HepG2 (cell line): ENCODE measurements around the gene NCOA6. TPM values are rescaled to one million over a fixed set of nuclear protein-coding genes. Genes with fewer than 3 reads are reported as not detected.

Experiments used
- BRCA1 ChIP-seq: sonication (generic); formaldehyde crosslinking; IDR thresholded peaks from 2 replicates; pipeline ENCODE4 v1.4.0; 2020; ENCODE audit warnings: missing genetic modification reagents
- GTF2F1 ChIP-seq: fragments of 150-350 bp; IDR thresholded peaks from 2 replicates; pipeline ENCODE4 v1.6.1; 2014; ENCODE audit warnings: low read length
- HMGA1 ChIP-seq: sonication (generic); formaldehyde crosslinking; conservative IDR thresholded peaks from 2 replicates; pipeline ENCODE4 v1.4.0; 2020; ENCODE audit warnings: missing genetic modification reagents
- HNF4A ChIP-seq: sonication (generic); formaldehyde crosslinking; IDR thresholded peaks from 2 replicates; pipeline ENCODE4 v1.4.0; 2020; ENCODE audit warnings: missing genetic modification reagents
- MXI1 ChIP-seq: IDR thresholded peaks from 3 replicates; pipeline ENCODE4 v1.6.1; 2012; ENCODE audit warnings: low read depth, low read length, inconsistent platforms, borderline replicate concordance
- NCOA1 ChIP-seq: sonication (generic); formaldehyde crosslinking; IDR thresholded peaks from 2 replicates; pipeline ENCODE4 v1.9.0; 2021; ENCODE audit warnings: missing genetic modification reagents
- NKX3-1 ChIP-seq: sonication (generic); formaldehyde crosslinking; IDR thresholded peaks from 2 replicates; pipeline ENCODE4 v1.5.0; 2020; ENCODE audit warnings: missing genetic modification reagents
- ONECUT2 ChIP-seq: sonication (generic); formaldehyde crosslinking; IDR thresholded peaks from 2 replicates; pipeline ENCODE4 v1.4.0; 2020; ENCODE audit warnings: missing genetic modification reagents
- REL ChIP-seq: sonication (generic); formaldehyde crosslinking; conservative IDR thresholded peaks from 2 replicates; pipeline ENCODE4 v1.8.0; 2022; ENCODE audit warnings: mild to moderate bottlenecking, missing genetic modification reagents, moderate library complexity
- TARDBP ChIP-seq: sonication (generic); formaldehyde crosslinking; IDR thresholded peaks from 2 replicates; pipeline ENCODE4 v1.8.0; 2022; ENCODE audit warnings: mild to moderate bottlenecking, missing genetic modification reagents
- THAP11 ChIP-seq: IDR thresholded peaks from 2 replicates; pipeline ENCODE4 v1.6.1; 2016; ENCODE audit warnings: missing biosample characterization, missing genetic modification reagents
- ZBTB20 ChIP-seq: sonication (generic); formaldehyde crosslinking; IDR thresholded peaks from 2 replicates; pipeline ENCODE4 v1.8.1; 2023; ENCODE audit warnings: missing genetic modification reagents, low read depth, mild to moderate bottlenecking, borderline replicate concordance
- ZFP41 ChIP-seq: sonication (generic); formaldehyde crosslinking; IDR thresholded peaks from 2 replicates; pipeline ENCODE4 v1.4.0; 2020; ENCODE audit warnings: mild to moderate bottlenecking, missing genetic modification reagents, borderline replicate concordance
- ZMYM4 ChIP-seq: sonication (generic); formaldehyde crosslinking; IDR thresholded peaks from 2 replicates; pipeline ENCODE4 v1.8.1; 2023; ENCODE audit warnings: mild to moderate bottlenecking, missing genetic modification reagents
- ZNF276 ChIP-seq: sonication (generic); formaldehyde crosslinking; IDR thresholded peaks from 2 replicates; pipeline ENCODE4 v1.4.0; 2020; ENCODE audit warnings: mild to moderate bottlenecking, low read depth, missing genetic modification reagents
- ZNF574 ChIP-seq: sonication (generic); formaldehyde crosslinking; IDR thresholded peaks from 2 replicates; pipeline ENCODE4 v1.4.0; 2020; ENCODE audit warnings: missing genetic modification reagents
- ZNF713 ChIP-seq: sonication (generic); formaldehyde crosslinking; IDR thresholded peaks from 2 replicates; pipeline ENCODE4 v1.4.0; 2020; ENCODE audit warnings: mild to moderate bottlenecking, missing genetic modification reagents
- ZNF792 ChIP-seq: IDR thresholded peaks from 2 replicates; pipeline ENCODE4 v1.6.1; 2016
- polyA plus RNA-seq, 8 experiments: library from polyadenylated mRNA; depleted of rRNA in 3 of 8; stranded (reverse) in 7 of 8; unstranded in 1 of 8; fragments of >200 nt; fragmentation: Illumina TruSeq in 4 of 8; extraction: Trizol in 4 of 8; gene quantifications; 2 replicates each; pipeline versions ENCODE4 v1.2.1 to v1.2.3, GENCODE V29; 2011 to 2016; ENCODE audit warnings: low read depth in 4 of 8, missing spikeins in 1 of 8, mixed read lengths in 1 of 8; ENCODE audit not compliant: insufficient read depth in 1 of 8
- total RNA-seq, 5 experiments: library from RNA; depleted of rRNA; stranded (reverse); fragments of >200 nt; fragmentation: Illumina TruSeq; extraction: Trizol; gene quantifications; 2 replicates each; pipeline ENCODE4 v1.2.3, GENCODE V29; 2016; ENCODE audit warnings: low read depth in 1 of 5
- TF ChIP-seq, protein P1 (sequence below): fragments of 450-650 bp; IDR thresholded peaks from 2 replicates; pipeline ENCODE4 v1.6.1; 2016
- TF ChIP-seq, protein P2 (sequence below): sonication (generic); formaldehyde crosslinking; IDR thresholded peaks from 2 replicates; pipeline ENCODE4 v1.4.0; 2020; ENCODE audit warnings: missing genetic modification reagents, borderline replicate concordance

The NCOA6 gene
- total and polyA plus RNA-seq, 2 of the 13 experiments (the other 11 are each of a cell fraction or from before 2014, with no cell fraction given): 11.2 to 29.3 TPM

DNA sequence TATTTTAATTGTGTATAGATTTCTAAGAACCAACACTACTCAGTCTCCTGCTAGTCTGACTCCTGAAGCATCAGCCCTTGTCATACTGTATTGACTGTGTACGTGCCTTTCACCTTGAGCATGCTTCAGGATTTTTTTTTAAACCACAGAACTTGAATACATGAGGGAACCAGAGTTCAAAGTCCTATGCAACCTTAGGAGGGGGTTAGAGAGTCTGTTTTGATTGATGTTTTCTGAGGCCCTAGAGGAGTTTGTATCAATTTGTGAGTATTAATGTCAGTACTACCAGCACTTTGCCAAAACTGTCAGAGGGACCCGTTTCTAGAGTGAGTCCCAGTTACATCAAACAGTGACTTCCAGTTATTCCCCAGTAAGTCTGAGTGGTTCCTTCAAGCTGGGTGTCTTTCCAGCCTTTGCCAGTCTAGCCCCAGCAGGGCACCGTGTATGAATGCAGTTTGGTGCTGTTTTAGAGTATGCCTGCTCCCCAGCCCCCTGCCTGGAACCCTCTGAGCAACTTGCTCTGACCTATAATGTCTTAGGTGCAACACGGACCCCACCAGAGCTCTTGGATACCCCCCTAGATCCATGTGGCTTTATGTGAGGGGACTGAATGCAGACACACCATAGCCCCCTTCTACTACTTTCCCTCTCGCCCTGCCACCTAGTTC, 112.8 kb downstream of the NCOA6 start (continued):
- TF ChIP-seq TARDBP (CRISPR knock-in tag): 0 out of 2 replicates have a peak, but pooled peaks have one; percentile 29
- no peak for TF ChIP-seq BRCA1 (CRISPR knock-in tag)
- no peak for TF ChIP-seq ZFP41 (CRISPR knock-in tag)
- TF ChIP-seq ZBTB20: no peak; the same call in 1 of the 2 replicates
- peak; percentile 63 for TF ChIP-seq THAP11 (CRISPR knock-in tag)
- 0 out of 2 replicates have a peak, but pooled peaks have one; percentile 11 for TF ChIP-seq ZNF276 (CRISPR knock-in tag)
- TF ChIP-seq REL (CRISPR knock-in tag): no peak
- TF ChIP-seq NKX3-1 (CRISPR knock-in tag): no peak
- peak; percentile 54; the same call in 1 of the 2 replicates for TF ChIP-seq ONECUT2 (CRISPR knock-in tag)
- peak; percentile 48; the same call in 1 of the 2 replicates for TF ChIP-seq NCOA1 (CRISPR knock-in tag)
- TF ChIP-seq HMGA1: no peak
- no peak for TF ChIP-seq ZNF574 (CRISPR knock-in tag)
- TF ChIP-seq HNF4A (CRISPR knock-in tag): peak; percentile 91
- TF ChIP-seq MXI1: peak; percentile 67; the same call in 1 of the 3 replicates
- no peak for TF ChIP-seq ZNF713 (CRISPR knock-in tag)
- TF ChIP-seq, protein P1, sequence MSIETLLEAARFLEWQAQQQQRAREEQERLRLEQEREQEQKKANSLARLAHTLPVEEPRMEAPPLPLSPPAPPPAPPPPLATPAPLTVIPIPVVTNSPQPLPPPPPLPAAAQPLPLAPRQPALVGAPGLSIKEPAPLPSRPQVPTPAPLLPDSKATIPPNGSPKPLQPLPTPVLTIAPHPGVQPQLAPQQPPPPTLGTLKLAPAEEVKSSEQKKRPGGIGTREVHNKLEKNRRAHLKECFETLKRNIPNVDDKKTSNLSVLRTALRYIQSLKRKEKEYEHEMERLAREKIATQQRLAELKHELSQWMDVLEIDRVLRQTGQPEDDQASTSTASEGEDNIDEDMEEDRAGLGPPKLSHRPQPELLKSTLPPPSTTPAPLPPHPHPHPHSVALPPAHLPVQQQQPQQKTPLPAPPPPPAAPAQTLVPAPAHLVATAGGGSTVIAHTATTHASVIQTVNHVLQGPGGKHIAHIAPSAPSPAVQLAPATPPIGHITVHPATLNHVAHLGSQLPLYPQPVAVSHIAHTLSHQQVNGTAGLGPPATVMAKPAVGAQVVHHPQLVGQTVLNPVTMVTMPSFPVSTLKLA: peak; percentile 57
- TF ChIP-seq, protein P2, sequence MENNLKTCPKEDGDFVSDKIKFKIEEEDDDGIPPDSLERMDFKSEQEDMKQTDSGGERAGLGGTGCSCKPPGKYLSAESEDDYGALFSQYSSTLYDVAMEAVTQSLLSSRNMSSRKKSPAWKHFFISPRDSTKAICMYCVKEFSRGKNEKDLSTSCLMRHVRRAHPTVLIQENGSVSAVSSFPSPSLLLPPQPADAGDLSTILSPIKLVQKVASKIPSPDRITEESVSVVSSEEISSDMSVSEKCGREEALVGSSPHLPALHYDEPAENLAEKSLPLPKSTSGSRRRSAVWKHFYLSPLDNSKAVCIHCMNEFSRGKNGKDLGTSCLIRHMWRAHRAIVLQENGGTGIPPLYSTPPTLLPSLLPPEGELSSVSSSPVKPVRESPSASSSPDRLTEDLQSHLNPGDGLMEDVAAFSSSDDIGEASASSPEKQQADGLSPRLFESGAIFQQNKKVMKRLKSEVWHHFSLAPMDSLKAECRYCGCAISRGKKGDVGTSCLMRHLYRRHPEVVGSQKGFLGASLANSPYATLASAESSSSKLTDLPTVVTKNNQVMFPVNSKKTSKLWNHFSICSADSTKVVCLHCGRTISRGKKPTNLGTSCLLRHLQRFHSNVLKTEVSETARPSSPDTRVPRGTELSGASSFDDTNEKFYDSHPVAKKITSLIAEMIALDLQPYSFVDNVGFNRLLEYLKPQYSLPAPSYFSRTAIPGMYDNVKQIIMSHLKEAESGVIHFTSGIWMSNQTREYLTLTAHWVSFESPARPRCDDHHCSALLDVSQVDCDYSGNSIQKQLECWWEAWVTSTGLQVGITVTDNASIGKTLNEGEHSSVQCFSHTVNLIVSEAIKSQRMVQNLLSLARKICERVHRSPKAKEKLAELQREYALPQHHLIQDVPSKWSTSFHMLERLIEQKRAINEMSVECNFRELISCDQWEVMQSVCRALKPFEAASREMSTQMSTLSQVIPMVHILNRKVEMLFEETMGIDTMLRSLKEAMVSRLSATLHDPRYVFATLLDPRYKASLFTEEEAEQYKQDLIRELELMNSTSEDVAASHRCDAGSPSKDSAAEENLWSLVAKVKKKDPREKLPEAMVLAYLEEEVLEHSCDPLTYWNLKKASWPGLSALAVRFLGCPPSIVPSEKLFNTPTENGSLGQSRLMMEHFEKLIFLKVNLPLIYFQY (CRISPR knock-in tag): peak; percentile 73; the same call in 1 of the 2 replicates
- TF ChIP-seq GTF2F1: no peak
- 0 out of 2 replicates have a peak, but pooled peaks have one; percentile 49 for TF ChIP-seq ZMYM4 (CRISPR knock-in tag)
- 0 out of 2 replicates have a peak, but pooled peaks have one; percentile 80 for TF ChIP-seq ZNF792 (CRISPR knock-in tag)
